IMR-90 (cell line): Measurements from ENCODE around the gene CACNA1I.

Experiments
- BHLHE40 ChIP-seq: fragments of 150-350 bp; IDR thresholded peaks from 2 replicates; pipeline ENCODE4 v1.6.1; 2016; ENCODE audit warnings: mild to moderate bottlenecking, low read depth, low read length
- CEBPB ChIP-seq: IDR thresholded peaks from 2 replicates; pipeline ENCODE4 v1.6.1; 2012; ENCODE audit warnings: low read depth, low read length, improper control_type of control experiment
- CHD1 ChIP-seq: IDR thresholded peaks from 2 replicates; pipeline ENCODE4 v1.6.1; 2012; ENCODE audit warnings: low read depth, low read length, improper control_type of control experiment
- FOS ChIP-seq: fragments of 150-350 bp; IDR thresholded peaks from 2 replicates; pipeline ENCODE4 v1.6.1; 2016; ENCODE audit warnings: low read depth, low read length
- MAZ ChIP-seq: IDR thresholded peaks from 2 replicates; pipeline ENCODE4 v1.6.1; 2012; ENCODE audit warnings: low read depth, mild to moderate bottlenecking, low read length, improper control_type of control experiment, moderate library complexity, borderline replicate concordance
- MXI1 ChIP-seq: IDR thresholded peaks from 2 replicates; pipeline ENCODE4 v1.6.1; 2012; ENCODE audit warnings: low read depth, mild to moderate bottlenecking, low read length, moderate library complexity, borderline replicate concordance
- POLR2A ChIP-seq: IDR thresholded peaks from 2 replicates; pipeline ENCODE4 v1.6.1; 2012; ENCODE audit warnings: mild to moderate bottlenecking, low read depth, low read length
- RAD21 ChIP-seq: IDR thresholded peaks from 2 replicates; pipeline ENCODE4 v1.6.1; 2012; ENCODE audit warnings: low read length, improper control_type of control experiment
- RCOR1 ChIP-seq: IDR thresholded peaks from 2 replicates; pipeline ENCODE4 v1.6.1; 2012; ENCODE audit warnings: mild to moderate bottlenecking, low read length, improper control_type of control experiment; ENCODE audit not compliant: insufficient replicate concordance
- RFX5 ChIP-seq: IDR thresholded peaks from 2 replicates; pipeline ENCODE4 v1.8.0; 2012; ENCODE audit warnings: low read depth, mild to moderate bottlenecking, low read length, moderate library complexity
- SMC3 ChIP-seq: fragments of 150-350 bp; IDR thresholded peaks from 2 replicates; pipeline ENCODE4 v1.6.1; 2016; ENCODE audit warnings: low read depth, mild to moderate bottlenecking, antibody characterized with exemption, low read length, moderate library complexity
- TF ChIP-seq, protein P1 (sequence below): conservative IDR thresholded peaks from 2 replicates; pipeline ENCODE4 v1.5.1; 2012; ENCODE audit warnings: mild to moderate bottlenecking, low read depth, low read length, improper control_type of control experiment
- TF ChIP-seq, protein P2 (sequence below): fragments of 150-350 bp; IDR thresholded peaks from 2 replicates; pipeline ENCODE4 v1.6.1; 2016; ENCODE audit warnings: low read depth, mild to moderate bottlenecking, low read length, moderate library complexity, borderline replicate concordance
- TF ChIP-seq, protein P3 (sequence below): fragments of 150-350 bp; IDR thresholded peaks from 2 replicates; pipeline ENCODE4 v1.6.1; 2017; ENCODE audit warnings: mild to moderate bottlenecking, antibody characterized with exemption, low read length, low read depth

DNA sequence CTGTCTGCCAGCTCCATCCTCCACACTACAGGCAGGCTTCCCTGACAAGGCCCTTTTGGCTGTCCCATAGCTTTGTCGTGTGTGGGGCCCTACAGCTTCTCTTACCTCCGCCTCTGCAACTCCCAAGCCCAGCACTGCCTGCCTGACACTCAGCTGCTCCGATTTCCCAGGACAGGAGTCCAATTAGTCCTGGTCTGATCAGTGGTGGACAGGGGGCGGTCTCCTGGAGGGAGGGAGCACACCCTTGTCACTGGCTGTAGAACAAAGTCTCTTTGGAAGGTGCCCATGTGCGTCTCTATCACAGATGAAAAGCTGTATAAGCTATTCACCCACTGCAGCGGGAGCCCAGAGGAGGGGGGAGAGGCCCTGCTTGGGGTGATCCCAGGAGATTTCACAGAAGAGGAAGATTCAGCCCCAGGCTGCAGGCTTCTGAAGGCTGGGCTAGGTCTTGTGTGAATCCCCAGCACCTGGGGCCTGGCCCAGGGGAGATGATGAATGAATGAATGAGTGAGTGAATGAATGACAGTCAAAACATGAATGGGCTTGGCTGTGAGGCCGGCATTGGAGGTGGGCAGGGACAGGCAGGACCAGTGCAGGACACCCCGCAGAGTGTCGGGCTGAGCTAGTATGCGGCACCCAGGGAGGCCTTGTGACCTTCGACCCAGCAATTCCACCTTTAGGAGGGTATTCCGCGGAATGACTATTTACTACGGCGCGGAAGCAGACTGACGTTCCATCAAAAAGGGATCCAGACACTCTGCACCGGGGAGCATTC, 142.4 kb downstream of the CACNA1I start:
- TF ChIP-seq, protein P1, sequence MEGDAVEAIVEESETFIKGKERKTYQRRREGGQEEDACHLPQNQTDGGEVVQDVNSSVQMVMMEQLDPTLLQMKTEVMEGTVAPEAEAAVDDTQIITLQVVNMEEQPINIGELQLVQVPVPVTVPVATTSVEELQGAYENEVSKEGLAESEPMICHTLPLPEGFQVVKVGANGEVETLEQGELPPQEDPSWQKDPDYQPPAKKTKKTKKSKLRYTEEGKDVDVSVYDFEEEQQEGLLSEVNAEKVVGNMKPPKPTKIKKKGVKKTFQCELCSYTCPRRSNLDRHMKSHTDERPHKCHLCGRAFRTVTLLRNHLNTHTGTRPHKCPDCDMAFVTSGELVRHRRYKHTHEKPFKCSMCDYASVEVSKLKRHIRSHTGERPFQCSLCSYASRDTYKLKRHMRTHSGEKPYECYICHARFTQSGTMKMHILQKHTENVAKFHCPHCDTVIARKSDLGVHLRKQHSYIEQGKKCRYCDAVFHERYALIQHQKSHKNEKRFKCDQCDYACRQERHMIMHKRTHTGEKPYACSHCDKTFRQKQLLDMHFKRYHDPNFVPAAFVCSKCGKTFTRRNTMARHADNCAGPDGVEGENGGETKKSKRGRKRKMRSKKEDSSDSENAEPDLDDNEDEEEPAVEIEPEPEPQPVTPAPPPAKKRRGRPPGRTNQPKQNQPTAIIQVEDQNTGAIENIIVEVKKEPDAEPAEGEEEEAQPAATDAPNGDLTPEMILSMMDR, result no peak
- TF ChIP-seq POLR2A (no peak), MAZ (no peak), CEBPB (no peak), RFX5 (no peak), RAD21 (no peak), MXI1 (no peak), RCOR1 (no peak), SMC3 (no peak), CHD1 (no peak), FOS (no peak), BHLHE40 (no peak)
- TF ChIP-seq, protein P2, sequence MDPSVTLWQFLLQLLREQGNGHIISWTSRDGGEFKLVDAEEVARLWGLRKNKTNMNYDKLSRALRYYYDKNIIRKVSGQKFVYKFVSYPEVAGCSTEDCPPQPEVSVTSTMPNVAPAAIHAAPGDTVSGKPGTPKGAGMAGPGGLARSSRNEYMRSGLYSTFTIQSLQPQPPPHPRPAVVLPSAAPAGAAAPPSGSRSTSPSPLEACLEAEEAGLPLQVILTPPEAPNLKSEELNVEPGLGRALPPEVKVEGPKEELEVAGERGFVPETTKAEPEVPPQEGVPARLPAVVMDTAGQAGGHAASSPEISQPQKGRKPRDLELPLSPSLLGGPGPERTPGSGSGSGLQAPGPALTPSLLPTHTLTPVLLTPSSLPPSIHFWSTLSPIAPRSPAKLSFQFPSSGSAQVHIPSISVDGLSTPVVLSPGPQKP, result no peak
- TF ChIP-seq, protein P3, sequence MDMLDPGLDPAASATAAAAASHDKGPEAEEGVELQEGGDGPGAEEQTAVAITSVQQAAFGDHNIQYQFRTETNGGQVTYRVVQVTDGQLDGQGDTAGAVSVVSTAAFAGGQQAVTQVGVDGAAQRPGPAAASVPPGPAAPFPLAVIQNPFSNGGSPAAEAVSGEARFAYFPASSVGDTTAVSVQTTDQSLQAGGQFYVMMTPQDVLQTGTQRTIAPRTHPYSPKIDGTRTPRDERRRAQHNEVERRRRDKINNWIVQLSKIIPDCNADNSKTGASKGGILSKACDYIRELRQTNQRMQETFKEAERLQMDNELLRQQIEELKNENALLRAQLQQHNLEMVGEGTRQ, result no peak
